ENCODE results near the gene RAD51B.

Gene RAD51B

DNA sequence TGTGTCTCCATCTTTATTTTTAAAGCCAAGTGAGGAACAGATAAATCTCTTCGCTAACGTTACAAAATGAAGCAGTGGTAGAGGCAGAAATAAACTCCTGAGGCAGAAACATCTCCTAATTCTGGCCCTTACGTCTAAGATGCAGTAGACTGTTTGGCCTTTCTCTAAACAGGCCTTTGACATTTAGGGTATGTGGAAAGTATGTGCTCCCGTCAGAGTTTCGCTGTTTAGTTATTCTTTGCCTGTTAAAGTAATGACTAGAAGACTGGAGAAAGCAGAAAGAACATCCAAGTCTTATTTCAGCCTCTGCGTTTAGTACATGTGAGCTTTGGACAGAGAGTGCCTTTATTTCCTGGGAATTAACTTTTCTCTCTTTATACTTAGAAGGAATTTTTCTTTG, 216.6 kb downstream of the RAD51B start:
- TF ChIP-seq, protein P1, sequence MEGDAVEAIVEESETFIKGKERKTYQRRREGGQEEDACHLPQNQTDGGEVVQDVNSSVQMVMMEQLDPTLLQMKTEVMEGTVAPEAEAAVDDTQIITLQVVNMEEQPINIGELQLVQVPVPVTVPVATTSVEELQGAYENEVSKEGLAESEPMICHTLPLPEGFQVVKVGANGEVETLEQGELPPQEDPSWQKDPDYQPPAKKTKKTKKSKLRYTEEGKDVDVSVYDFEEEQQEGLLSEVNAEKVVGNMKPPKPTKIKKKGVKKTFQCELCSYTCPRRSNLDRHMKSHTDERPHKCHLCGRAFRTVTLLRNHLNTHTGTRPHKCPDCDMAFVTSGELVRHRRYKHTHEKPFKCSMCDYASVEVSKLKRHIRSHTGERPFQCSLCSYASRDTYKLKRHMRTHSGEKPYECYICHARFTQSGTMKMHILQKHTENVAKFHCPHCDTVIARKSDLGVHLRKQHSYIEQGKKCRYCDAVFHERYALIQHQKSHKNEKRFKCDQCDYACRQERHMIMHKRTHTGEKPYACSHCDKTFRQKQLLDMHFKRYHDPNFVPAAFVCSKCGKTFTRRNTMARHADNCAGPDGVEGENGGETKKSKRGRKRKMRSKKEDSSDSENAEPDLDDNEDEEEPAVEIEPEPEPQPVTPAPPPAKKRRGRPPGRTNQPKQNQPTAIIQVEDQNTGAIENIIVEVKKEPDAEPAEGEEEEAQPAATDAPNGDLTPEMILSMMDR (IDR thresholded peaks at IDR 0.05), result no peak

DNA sequence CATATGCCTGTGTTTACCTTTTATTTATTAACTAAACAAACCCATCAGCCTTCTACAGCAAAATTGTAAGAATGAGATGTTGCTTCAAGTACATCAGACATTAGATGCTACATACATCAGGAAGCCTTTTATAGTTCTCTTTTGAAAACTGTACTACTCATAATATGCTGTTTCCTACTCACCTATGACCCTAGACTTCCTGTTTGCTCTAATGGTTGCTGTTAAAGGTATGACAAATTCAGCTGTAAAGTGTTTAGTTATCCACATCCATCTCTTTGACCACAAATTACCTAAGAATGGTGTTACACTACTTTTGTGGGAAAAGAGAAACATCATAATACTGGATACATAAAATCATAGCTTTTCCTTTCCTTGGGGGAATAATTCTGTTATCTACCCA, 220.0 kb downstream of the RAD51B start:
- TF ChIP-seq, protein P1 (IDR thresholded peaks at IDR 0.05), result no peak

- TF ChIP-seq, protein P1 (IDR thresholded peaks at IDR 0.05), result no peak
Measured at GRCh38 chr14:68040633-68041369, 221.2 kb downstream of the RAD51B start.

GRCh38 chr14:68041876-68042354, 222.3 kb downstream of the RAD51B start:
- TF ChIP-seq, protein P1 (IDR thresholded peaks at IDR 0.05), result no peak

GRCh38 chr14:68042586-68043210, 223.1 kb downstream of the RAD51B start:
- TF ChIP-seq, protein P1 (IDR thresholded peaks at IDR 0.05), result no peak

- TF ChIP-seq, protein P1 (IDR thresholded peaks at IDR 0.05), result no peak
Measured at GRCh38 chr14:68043752-68044151, 224.2 kb downstream of the RAD51B start.

- TF ChIP-seq, protein P1 (IDR thresholded peaks at IDR 0.05), result no peak
Measured at GRCh38 chr14:68047906-68048305, 228.3 kb downstream of the RAD51B start.
